Tibial nerve (tissue), 4 donors: ENCODE measurements around the gene VPREB3. TPM values are rescaled to one million over a fixed set of nuclear protein-coding genes. Genes with fewer than 3 reads are reported as not detected.
A peak's percentile ranks its signal among the peaks of the same experiment; 100 is the strongest.

Source experiments
- DNase-seq, 2 donors: peaks; one replicate each; pipeline ENCODE4 v3.0.0-alpha.2; 2019; ENCODE audit warnings: low spot score in 2 of 2
- H3K27ac ChIP-seq, 4 donors: fragments of 200-600 bp; sonication (generic) in 3 of 4; one replicate each; pipeline ENCODE4 v1.5.1; 2017 to 2019; ENCODE audit warnings: mild to moderate bottlenecking in 1 of 4
- H3K27me3 ChIP-seq, 2 donors: fragments of 200-600 bp; sonication (generic) in 1 of 2; one replicate each; pipeline versions ENCODE4 v1.5.1 to v1.6.0; 2017 to 2019
- H3K36me3 ChIP-seq, 3 donors: fragments of 200-600 bp; sonication (generic); one replicate each; pipeline ENCODE4 v1.5.1; 2018 to 2019
- H3K4me1 ChIP-seq, 4 donors: fragments of 200-600 bp; sonication (generic) in 3 of 4; one replicate each; pipeline ENCODE4 v1.5.1; 2017 to 2019
- H3K4me3 ChIP-seq, 4 donors: fragments of 200-600 bp; sonication (generic) in 3 of 4; one replicate each; pipeline ENCODE4 v1.5.1; 2017 to 2019; ENCODE audit warnings: mild to moderate bottlenecking in 1 of 4, moderate library complexity in 1 of 4
- H3K9me3 ChIP-seq, 4 donors: fragments of 200-600 bp; sonication (generic) in 3 of 4; one replicate each; pipeline ENCODE4 v1.5.1; 2017 to 2019
- CTCF ChIP-seq, 5 experiments: fragments of 200-600 bp in 3 of 5; fragments of 450-650 bp in 2 of 5; sonication (generic) in 3 of 5; IDR thresholded peaks; one replicate each; pipeline ENCODE4 v1.5.1; 2016 to 2019; ENCODE audit warnings: antibody characterized with exemption in 5 of 5, mild to moderate bottlenecking in 3 of 5, moderate library complexity in 2 of 5
- EP300 ChIP-seq, 2 donors: sonication (generic); formaldehyde crosslinking; IDR thresholded peaks; one replicate each; pipeline ENCODE4 v1.6.1; 2017; ENCODE audit warnings: antibody characterized with exemption in 2 of 2, mild to moderate bottlenecking in 1 of 2
- POLR2A ChIP-seq, 2 donors: fragments of 450-650 bp; IDR thresholded peaks; one replicate each; pipeline ENCODE4 v1.6.1; 2017; ENCODE audit warnings: antibody characterized with exemption in 2 of 2, mild to moderate bottlenecking in 2 of 2, moderate library complexity in 2 of 2
- WGBS, 2 donors: methylation state at CpG; one replicate each; pipeline ENCODE4 v1.1.5; 2018; 5-methylcytosine and 5-hydroxymethylcytosine counted together
- total RNA-seq, 4 donors: library from RNA; depleted of rRNA; stranded (reverse); fragments of >200 nt; gene quantifications; one replicate each; pipeline ENCODE4 v1.1.0, GENCODE V29; 2016

VPREB3 gene
- total RNA-seq, 4 donors from 2014 or later = not detected

GRCh38 chr22:23750367-23750713 lies 3.9 kb downstream of the VPREB3 start:
- no peaks in the 10 kb centered on the region for H3K27me3 ChIP-seq
- no peaks in the 10 kb centered on the region for H3K9me3 ChIP-seq
- 24 to 30% methylated on average over 5 of the region's 5 CpGs for WGBS, 2 donors
- H3K4me3 ChIP-seq = peak overlapping the region; percentile 53 to 92 (median 71)
- peak overlapping the region; percentile 50 to 95 (median 92) for H3K27ac ChIP-seq
- H3K4me1 ChIP-seq = peaks cover 0 to 20% (median 7%) of the 10 kb centered on the region in 4 donors
- TF ChIP-seq CTCF (IDR thresholded peaks at IDR 0.05) (no peak), POLR2A (IDR thresholded peaks at IDR 0.05) (no peak), EP300 (IDR thresholded peaks at IDR 0.05) (no peak)
- DNase-seq = no peak
- peaks cover 0 to 5% (median 0%) of the 10 kb centered on the region in 3 donors for H3K36me3 ChIP-seq

- DNase-seq = peak in 1 of 2 donors; percentile 26
- H3K27me3 ChIP-seq = no peaks in the 10 kb centered on the region
- peaks cover 0 to 20% (median 7%) of the 10 kb centered on the region in 4 donors for H3K4me1 ChIP-seq
- H3K27ac ChIP-seq = peak overlapping the region in 3 of 4 donors; percentile 91 to 95 (median 93)
- H3K9me3 ChIP-seq = no peaks in the 10 kb centered on the region
- H3K4me3 ChIP-seq = peak overlapping the region in 3 of 4 donors; percentile 65 to 92 (median 77)
- TF ChIP-seq EP300 (IDR thresholded peaks at IDR 0.05) = no peak
- TF ChIP-seq CTCF (IDR thresholded peaks at IDR 0.05) = no peak
- no peak for TF ChIP-seq POLR2A (IDR thresholded peaks at IDR 0.05)
- H3K36me3 ChIP-seq = peaks cover 0 to 10% (median 0%) of the 10 kb centered on the region in 3 donors
- whole genome bisulfite sequencing, 2 donors = 47 to 51% methylated on average over 12 of the region's 12 CpGs
Measured at GRCh38 chr22:23749841-23750301, 4.4 kb downstream of the VPREB3 start.

- Histone ChIP-seq H3K36me3 (peaks cover 0 to 51% (median 0%) of the 10 kb centered on the region in 3 donors), H3K4me1 (peaks cover 0 to 31% (median 7%) of the 10 kb centered on the region in 4 donors), H3K4me3 (no peak overlapping the region), H3K9me3 (peaks cover 0 to 6% (median 0%) of the 10 kb centered on the region in 4 donors), H3K27ac (no peak overlapping the region), H3K27me3 (no peaks in the 10 kb centered on the region)
- TF ChIP-seq CTCF (IDR thresholded peaks at IDR 0.05) = no peak
- no peak for TF ChIP-seq EP300 (IDR thresholded peaks at IDR 0.05)
- TF ChIP-seq POLR2A (IDR thresholded peaks at IDR 0.05) = no peak
- DNase-seq = no peak
- 79 to 80% methylated on average over 6 of the region's 6 CpGs for WGBS, 2 donors
Measured at GRCh38 chr22:23745791-23746190, 8.4 kb downstream of the VPREB3 start.

- Histone ChIP-seq H3K27me3 (no peaks in the 10 kb centered on the region), H3K27ac (no peak overlapping the region), H3K36me3 (peaks cover 0 to 52% (median 0%) of the 10 kb centered on the region in 3 donors), H3K4me3 (no peak overlapping the region), H3K9me3 (peaks cover 0 to 6% (median 0%) of the 10 kb centered on the region in 4 donors), H3K4me1 (peaks cover 0 to 19% (median under 1%) of the 10 kb centered on the region in 4 donors)
- DNase-seq = no peak
- WGBS, 2 donors = 90 to 93% methylated on average over 14 of the region's 14 CpGs
- TF ChIP-seq CTCF (IDR thresholded peaks at IDR 0.05) = no peak
- TF ChIP-seq POLR2A (IDR thresholded peaks at IDR 0.05) = no peak
- no peak for TF ChIP-seq EP300 (IDR thresholded peaks at IDR 0.05)
Measured at GRCh38 chr22:23744485-23744884, 9.7 kb downstream of the VPREB3 start.

GRCh38 chr22:23744001-23744400 lies 10.2 kb downstream of the VPREB3 start:
- peaks cover 0 to 6% (median 0%) of the 10 kb centered on the region in 4 donors for H3K9me3 ChIP-seq
- WGBS, 2 donors = 94 to 97% methylated on average over 10 to 13 of the region's 13 CpGs
- peaks cover 0 to 52% (median 0%) of the 10 kb centered on the region in 3 donors for H3K36me3 ChIP-seq
- peaks cover 0 to 19% (median 0%) of the 10 kb centered on the region in 4 donors for H3K4me1 ChIP-seq
- no peaks in the 10 kb centered on the region for H3K27me3 ChIP-seq
- no peak for DNase-seq
- TF ChIP-seq CTCF (IDR thresholded peaks at IDR 0.05) (no peak), EP300 (IDR thresholded peaks at IDR 0.05) (no peak), POLR2A (IDR thresholded peaks at IDR 0.05) (no peak)
- H3K27ac ChIP-seq = no peak overlapping the region
- H3K4me3 ChIP-seq = no peak overlapping the region
